Calu3 (cell line): Measurements from ENCODE around the gene FBXL4. TPM values are rescaled to one million over a fixed set of nuclear protein-coding genes. Genes with fewer than 3 reads are reported as not detected.

Experiments used
- BruUV-seq: library from RNA; stranded (reverse); fragments of 400-500 nt; replicated peaks from 2 replicates; lab custom pipeline; 2021; lab: Mats Ljungman, UMichigan
- CTCF ChIA-PET: fragments of 300-600 bp; sonication (Branson Sonifier 250); formaldehyde crosslinking; loops from one replicate; lab custom pipeline; 2022; ENCODE audit warnings: antibody characterized with exemption; lab: Charles Lee
- DNase-seq: peaks from one replicate; pipeline ENCODE4 v3.0.0; 2022
- H3K27ac Mint-ChIP-seq: one replicate; pipeline ENCODE4 v1.8.0; 2022; ENCODE audit warnings: mixed read lengths; ENCODE audit not compliant: unreplicated experiment
- H3K27me3 Mint-ChIP-seq: one replicate; pipeline ENCODE4 v1.8.0; 2022; ENCODE audit warnings: mixed read lengths; ENCODE audit not compliant: unreplicated experiment
- H3K36me3 Mint-ChIP-seq: one replicate; pipeline ENCODE4 v1.8.0; 2022; ENCODE audit warnings: mild to moderate bottlenecking, moderate library complexity, mixed read lengths; ENCODE audit not compliant: insufficient read depth, unreplicated experiment
- H3K4me1 Mint-ChIP-seq: one replicate; pipeline ENCODE4 v1.8.0; 2022; ENCODE audit warnings: mild to moderate bottlenecking, low read depth, mixed read lengths; ENCODE audit not compliant: unreplicated experiment
- H3K4me3 Mint-ChIP-seq: one replicate; pipeline ENCODE4 v1.8.0; 2022; ENCODE audit warnings: mild to moderate bottlenecking, low read depth, moderate library complexity, mixed read lengths; ENCODE audit not compliant: unreplicated experiment
- H3K9me3 Mint-ChIP-seq: one replicate; pipeline ENCODE4 v1.8.0; 2022; ENCODE audit warnings: low read depth, mixed read lengths; ENCODE audit not compliant: unreplicated experiment
- CTCF ChIP-seq: fragments of 200-600 bp; IDR thresholded peaks from one replicate; pipeline ENCODE4 v1.8.0; 2022; ENCODE audit warnings: antibody characterized with exemption; ENCODE audit not compliant: unreplicated experiment
- intact Hi-C: fragments of 100-400 bp; cut with micrococcal nuclease; formaldehyde crosslinking; loops from one replicate; pipeline ENCODE4 v1.10.0; 2022; ENCODE audit not compliant: unreplicated experiment
- total RNA-seq: library from RNA; stranded (reverse); gene quantifications from 2 replicates; pipeline ENCODE4 v1.2.3, GENCODE V29; 2022

FBXL4 gene
- total RNA-seq, 1 experiment from 2014 or later = 13.1 TPM

GRCh38 chr6:98825600-98826230 lies 122.0 kb downstream of the FBXL4 start:
- TF ChIP-seq CTCF = no peak
- H3K4me1 Mint-ChIP-seq = no peaks in the 10 kb centered on the region
- CTCF ChIA-PET = no interaction called here
- H3K36me3 Mint-ChIP-seq = no peaks in the 10 kb centered on the region
- no peak overlapping the region for H3K27ac Mint-ChIP-seq
- DNase-seq = no peak
- intact Hi-C loops = no loop called here
- BruUV-seq = no TSS peak
- H3K27me3 Mint-ChIP-seq = peaks cover 86% of the 10 kb centered on the region
- no peak overlapping the region for H3K4me3 Mint-ChIP-seq
- no peaks in the 10 kb centered on the region for H3K9me3 Mint-ChIP-seq

GRCh38 chr6:98824902-98825599 lies 122.7 kb downstream of the FBXL4 start:
- H3K4me3 Mint-ChIP-seq = no peak overlapping the region

GRCh38 chr6:98824162-98824901 lies 123.4 kb downstream of the FBXL4 start:
- Mint-ChIP-seq H3K36me3 (no peaks in the 10 kb centered on the region), H3K9me3 (no peaks in the 10 kb centered on the region), H3K27me3 (peaks cover 85% of the 10 kb centered on the region), H3K27ac (no peak overlapping the region), H3K4me3 (peak overlapping the region; percentile 25), H3K4me1 (no peaks in the 10 kb centered on the region)
- intact Hi-C loops = no loop called here
- CTCF ChIA-PET = interaction anchor here (1.8 kb wide), 1 partner anchor 10 kb away, joined by 7 read pairs; the partner anchor contains the start of gene POU3F2
- DNase-seq = no peak
- no peak for TF ChIP-seq CTCF
- no TSS peak for BruUV-seq

More at GRCh38 chr6:98824902-98825599, 122.7 kb downstream of the FBXL4 start:
- TF ChIP-seq CTCF = no peak
- H3K36me3 Mint-ChIP-seq = no peaks in the 10 kb centered on the region
- peaks cover 86% of the 10 kb centered on the region for H3K27me3 Mint-ChIP-seq
- no peak overlapping the region for H3K27ac Mint-ChIP-seq
- CTCF ChIA-PET = no interaction called here
- intact Hi-C loops = no loop called here
- no peaks in the 10 kb centered on the region for H3K4me1 Mint-ChIP-seq
- no peak for DNase-seq
- H3K9me3 Mint-ChIP-seq = no peaks in the 10 kb centered on the region
- no TSS peak for BruUV-seq

GRCh38 chr6:98823428-98824161 lies 124.2 kb downstream of the FBXL4 start:
- DNase-seq = no peak
- H3K27me3 Mint-ChIP-seq = peaks cover 85% of the 10 kb centered on the region
- H3K9me3 Mint-ChIP-seq = no peaks in the 10 kb centered on the region
- intact Hi-C loops = no loop called here
- H3K4me3 Mint-ChIP-seq = peak overlapping the region; percentile 25
- H3K27ac Mint-ChIP-seq = no peak overlapping the region
- no peaks in the 10 kb centered on the region for H3K4me1 Mint-ChIP-seq
- BruUV-seq = no TSS peak
- no peak for TF ChIP-seq CTCF
- CTCF ChIA-PET = interaction anchor here (1.8 kb wide), 1 partner anchor 11 kb away, joined by 7 read pairs; the partner anchor contains the start of gene POU3F2
- H3K36me3 Mint-ChIP-seq = no peaks in the 10 kb centered on the region
